ENCODE measurements around the gene C2orf76.
A peak's percentile ranks its signal among the peaks of the same experiment; 100 is the strongest.
"Not testable (repeated sequence)": the region's sequence is repeated elsewhere in the genome, so short reads cannot be mapped to it uniquely, and the experiment has no call there.

C2orf76 gene

GRCh38 chr2:119366649-119367471, at the start of gene C2orf76, which contains the start of gene DBI:
Gene C2orf76, minus strand, starts transcription at chr2:119366834. Its CDS starts 26,875 bp downstream, at chr2:119339959.
Gene DBI, plus strand, starts transcription at chr2:119366977. Its CDS starts 75 bp downstream, at chr2:119367052.
- FAIRE-seq (peak; percentile 27), DNase-seq (ENCODE audit: insufficient read length, low spot score) (peak; percentile 93)
- TF ChIP-seq POLR2A (IDR thresholded peaks at IDR 0.05; ENCODE audit: low read depth, low read length) = peak; percentile 80

GRCh38 chr2:119415630-119416029, 49.0 kb upstream of the C2orf76 start:
- DNase-seq (ENCODE audit: insufficient read length, low spot score) = no peak
- no peak for TF ChIP-seq POLR2A (IDR thresholded peaks at IDR 0.05; ENCODE audit: low read depth, low read length)
- no peak for FAIRE-seq

GRCh38 chr2:119414894-119415293, 48.3 kb upstream of the C2orf76 start:
- TF ChIP-seq POLR2A (IDR thresholded peaks at IDR 0.05; ENCODE audit: low read depth, low read length) = no peak
- FAIRE-seq = no peak

GRCh38 chr2:119409506-119409905, 42.9 kb upstream of the C2orf76 start:
- no peak for TF ChIP-seq POLR2A (IDR thresholded peaks at IDR 0.05; ENCODE audit: low read depth, low read length)
- no peak for FAIRE-seq

More at GRCh38 chr2:119414894-119415293, 48.3 kb upstream of the C2orf76 start:
- no peak for DNase-seq (ENCODE audit: insufficient read length, low spot score)

GRCh38 chr2:119408221-119408619, 41.6 kb upstream of the C2orf76 start:
- no peak for DNase-seq (ENCODE audit: insufficient read length, low spot score)
- no peak for FAIRE-seq
- no peak for TF ChIP-seq POLR2A (IDR thresholded peaks at IDR 0.05; ENCODE audit: low read depth, low read length)

More at GRCh38 chr2:119409506-119409905, 42.9 kb upstream of the C2orf76 start:
- no peak for DNase-seq (ENCODE audit: insufficient read length, low spot score)

GRCh38 chr2:119407430-119408220, 41.0 kb upstream of the C2orf76 start:
- peak; percentile 85 for FAIRE-seq
- TF ChIP-seq POLR2A (IDR thresholded peaks at IDR 0.05; ENCODE audit: low read depth, low read length) = no peak
- peak; percentile 42 for DNase-seq (ENCODE audit: insufficient read length, low spot score)

GRCh38 chr2:119405151-119405550, 38.5 kb upstream of the C2orf76 start:
- no peak for FAIRE-seq
- no peak for DNase-seq (ENCODE audit: insufficient read length, low spot score)

GRCh38 chr2:119403618-119404017, 37.0 kb upstream of the C2orf76 start:
- not testable (repeated sequence) for DNase-seq (ENCODE audit: insufficient read length, low spot score); FAIRE-seq

More at GRCh38 chr2:119405151-119405550, 38.5 kb upstream of the C2orf76 start:
- TF ChIP-seq POLR2A (IDR thresholded peaks at IDR 0.05; ENCODE audit: low read depth, low read length) = no peak

- DNase-seq (ENCODE audit: insufficient read length, low spot score) (no peak), FAIRE-seq (no peak)
- no peak for TF ChIP-seq POLR2A (IDR thresholded peaks at IDR 0.05; ENCODE audit: low read depth, low read length)
Measured at GRCh38 chr2:119402645-119403560, 36.3 kb upstream of the C2orf76 start.

- FAIRE-seq = no peak
- no peak for TF ChIP-seq POLR2A (IDR thresholded peaks at IDR 0.05; ENCODE audit: low read depth, low read length)
- no peak for DNase-seq (ENCODE audit: insufficient read length, low spot score)
Measured at GRCh38 chr2:119402106-119402505, 35.5 kb upstream of the C2orf76 start.

GRCh38 chr2:119397196-119397595, 30.6 kb upstream of the C2orf76 start:
- TF ChIP-seq POLR2A (IDR thresholded peaks at IDR 0.05; ENCODE audit: low read depth, low read length) = no peak
- DNase-seq (ENCODE audit: insufficient read length, low spot score) (no peak), FAIRE-seq (no peak)

GRCh38 chr2:119393971-119394748, 27.5 kb upstream of the C2orf76 start:
- no peak for FAIRE-seq
- DNase-seq (ENCODE audit: insufficient read length, low spot score) = no peak

More at GRCh38 chr2:119393971-119394748, 27.5 kb upstream of the C2orf76 start:
- TF ChIP-seq POLR2A (IDR thresholded peaks at IDR 0.05; ENCODE audit: low read depth, low read length) = no peak
